Ovary (tissue), 3 donors: Measurements from ENCODE around the gene PTPRN2.

ENCODE experiments used
- POLR2A ChIP-seq: fragments of 450-650 bp; IDR thresholded peaks from one replicate; pipeline ENCODE4 v1.6.1; 2017; ENCODE audit warnings: antibody characterized with exemption, mild to moderate bottlenecking, moderate library complexity
- TF ChIP-seq, protein P1 (sequence below), 3 donors: fragments of 450-650 bp in 2 of 3; fragments of 200-600 bp in 1 of 3; IDR thresholded peaks; one replicate each; pipeline versions ENCODE4 v1.5.1 to v1.8.0; 2016 to 2022; ENCODE audit warnings: antibody characterized with exemption in 3 of 3, mild to moderate bottlenecking in 1 of 3
- donor health status: DM: no; HTN: no; CAD: no.

DNA sequence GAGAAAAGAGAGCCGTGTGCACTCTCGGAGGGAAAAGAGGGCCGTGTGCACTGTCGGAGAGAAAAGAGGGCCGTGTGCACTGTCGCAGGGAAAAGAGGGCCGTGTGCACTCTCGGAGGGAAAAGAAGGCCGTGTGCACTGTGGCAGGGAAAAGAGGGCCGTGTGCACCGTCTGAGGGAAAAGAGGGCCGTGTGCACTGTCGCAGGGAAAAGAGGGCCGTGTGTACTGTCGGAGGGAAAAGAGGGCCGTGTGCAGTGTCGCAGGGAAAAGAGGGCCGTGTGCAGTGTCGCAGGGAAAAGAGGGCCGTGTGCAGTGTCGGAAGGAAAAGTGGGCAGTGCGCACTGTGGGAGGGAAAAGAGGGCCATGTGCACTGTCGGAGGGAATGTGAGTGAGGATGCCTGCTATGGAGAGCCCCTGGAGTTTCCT is 1062.1 kb downstream of the PTPRN2 start:
- TF ChIP-seq, protein P1, sequence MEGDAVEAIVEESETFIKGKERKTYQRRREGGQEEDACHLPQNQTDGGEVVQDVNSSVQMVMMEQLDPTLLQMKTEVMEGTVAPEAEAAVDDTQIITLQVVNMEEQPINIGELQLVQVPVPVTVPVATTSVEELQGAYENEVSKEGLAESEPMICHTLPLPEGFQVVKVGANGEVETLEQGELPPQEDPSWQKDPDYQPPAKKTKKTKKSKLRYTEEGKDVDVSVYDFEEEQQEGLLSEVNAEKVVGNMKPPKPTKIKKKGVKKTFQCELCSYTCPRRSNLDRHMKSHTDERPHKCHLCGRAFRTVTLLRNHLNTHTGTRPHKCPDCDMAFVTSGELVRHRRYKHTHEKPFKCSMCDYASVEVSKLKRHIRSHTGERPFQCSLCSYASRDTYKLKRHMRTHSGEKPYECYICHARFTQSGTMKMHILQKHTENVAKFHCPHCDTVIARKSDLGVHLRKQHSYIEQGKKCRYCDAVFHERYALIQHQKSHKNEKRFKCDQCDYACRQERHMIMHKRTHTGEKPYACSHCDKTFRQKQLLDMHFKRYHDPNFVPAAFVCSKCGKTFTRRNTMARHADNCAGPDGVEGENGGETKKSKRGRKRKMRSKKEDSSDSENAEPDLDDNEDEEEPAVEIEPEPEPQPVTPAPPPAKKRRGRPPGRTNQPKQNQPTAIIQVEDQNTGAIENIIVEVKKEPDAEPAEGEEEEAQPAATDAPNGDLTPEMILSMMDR (IDR thresholded peaks at IDR 0.05) = no peak
- TF ChIP-seq POLR2A = no peak
